Lower lobe of right lung (tissue), 2 donors: ENCODE results near the gene DYRK1A. TPM values are rescaled to one million over a fixed set of nuclear protein-coding genes. Genes with fewer than 3 reads are reported as not detected.

ENCODE experiments used
- ATAC-seq, 2 donors: fragments of 200-7000 bp; cut with Tn5 transposase; one replicate each; pipeline ENCODE4 v1.9.1; 2020 to 2022; ENCODE audit warnings: mild to moderate bottlenecking in 2 of 2, moderate library complexity in 2 of 2
- DNase-seq: peaks from one replicate; pipeline ENCODE4 v3.0.0-alpha.2; 2020
- H3K27ac ChIP-seq: fragments of 200-600 bp; one replicate; pipeline ENCODE4 v1.8.0; 2022
- H3K27me3 ChIP-seq: fragments of 200-600 bp; one replicate; pipeline ENCODE4 v1.8.0; 2022; ENCODE audit warnings: low read depth
- H3K36me3 ChIP-seq: fragments of 200-600 bp; one replicate; pipeline ENCODE4 v1.8.0; 2022; ENCODE audit warnings: mild to moderate bottlenecking
- H3K4me1 ChIP-seq: fragments of 200-600 bp; one replicate; pipeline ENCODE4 v1.8.0; 2022
- H3K4me3 ChIP-seq: fragments of 200-600 bp; one replicate; pipeline ENCODE4 v1.8.0; 2022; ENCODE audit warnings: mild to moderate bottlenecking
- H3K9me3 ChIP-seq: fragments of 200-600 bp; one replicate; pipeline ENCODE4 v1.8.0; 2022
- CTCF ChIP-seq: fragments of 200-600 bp; IDR thresholded peaks from one replicate; pipeline ENCODE4 v1.8.0; 2022; ENCODE audit warnings: antibody characterized with exemption, mild to moderate bottlenecking
- intact Hi-C: fragments of 100-400 bp; cut with DNase I; formaldehyde crosslinking; loops from one replicate; pipeline ENCODE4 v1.11.0; 2022
- total RNA-seq: library from RNA; stranded (reverse); fragmentation: NEBNext Ultra II Directional; extraction: Animal tissue kit (Norgen Biotek cat#: 25700); gene quantifications from one replicate; pipeline ENCODE4 v1.2.1, GENCODE V29; 2021
- donor health status: DM: no; HTN: yes; CAD: no; lungs with severe emphysema.

DYRK1A gene
- total RNA-seq, 1 donor from 2014 or later, result 67.7 TPM

DNA sequence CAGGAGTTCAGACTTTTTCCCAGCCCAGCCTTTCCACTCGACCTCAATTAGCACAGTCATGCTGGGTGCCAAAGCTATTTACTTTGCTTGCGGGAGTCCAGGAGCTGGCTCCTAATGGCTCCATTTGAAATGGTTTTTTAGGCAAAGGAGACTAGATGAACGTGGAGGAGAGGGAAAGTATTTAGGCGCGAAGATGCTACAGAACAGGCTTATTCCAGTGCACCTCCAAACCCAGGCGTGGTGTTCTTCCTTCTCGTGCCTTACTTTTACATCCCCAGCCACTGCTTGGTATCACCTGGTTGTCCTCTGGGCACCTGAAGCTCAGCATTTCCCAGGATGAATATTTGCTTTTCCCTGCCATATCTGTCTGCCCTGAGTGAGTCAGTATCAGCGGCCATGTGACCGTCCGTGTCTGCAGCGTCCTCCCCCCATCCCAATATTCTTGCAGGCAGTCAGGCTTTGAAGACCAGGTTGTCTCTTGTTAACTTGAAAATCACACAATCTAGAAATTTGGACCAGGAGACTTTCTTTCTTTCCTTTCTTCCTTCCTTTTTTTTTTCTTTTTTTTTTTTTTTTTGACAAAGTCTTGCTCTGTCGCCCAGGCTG is 198.5 kb downstream of the DYRK1A start:
- intact Hi-C loops, result no loop called here
- no peaks in the 10 kb centered on the region for H3K36me3 ChIP-seq
- no peak for TF ChIP-seq CTCF
- peak in 1 of 2 donors; percentile 3 for ATAC-seq
- H3K4me3 ChIP-seq, result peak overlapping the region; percentile 75
- no peaks in the 10 kb centered on the region for H3K9me3 ChIP-seq
- peaks cover 26% of the 10 kb centered on the region for H3K4me1 ChIP-seq
- H3K27me3 ChIP-seq, result no peaks in the 10 kb centered on the region
- DNase-seq, result no peak
- H3K27ac ChIP-seq, result peak overlapping the region; percentile 93

GRCh38 chr21:37565530-37566223 is 199.1 kb downstream of the DYRK1A start:
- no peak overlapping the region for H3K27ac ChIP-seq
- no peak overlapping the region for H3K4me3 ChIP-seq
- no peaks in the 10 kb centered on the region for H3K9me3 ChIP-seq
- DNase-seq (no peak), ATAC-seq (no peak)
- intact Hi-C loops, result no loop called here
- TF ChIP-seq CTCF, result no peak
- H3K36me3 ChIP-seq, result no peaks in the 10 kb centered on the region
- peaks cover 26% of the 10 kb centered on the region for H3K4me1 ChIP-seq
- no peaks in the 10 kb centered on the region for H3K27me3 ChIP-seq

DNA sequence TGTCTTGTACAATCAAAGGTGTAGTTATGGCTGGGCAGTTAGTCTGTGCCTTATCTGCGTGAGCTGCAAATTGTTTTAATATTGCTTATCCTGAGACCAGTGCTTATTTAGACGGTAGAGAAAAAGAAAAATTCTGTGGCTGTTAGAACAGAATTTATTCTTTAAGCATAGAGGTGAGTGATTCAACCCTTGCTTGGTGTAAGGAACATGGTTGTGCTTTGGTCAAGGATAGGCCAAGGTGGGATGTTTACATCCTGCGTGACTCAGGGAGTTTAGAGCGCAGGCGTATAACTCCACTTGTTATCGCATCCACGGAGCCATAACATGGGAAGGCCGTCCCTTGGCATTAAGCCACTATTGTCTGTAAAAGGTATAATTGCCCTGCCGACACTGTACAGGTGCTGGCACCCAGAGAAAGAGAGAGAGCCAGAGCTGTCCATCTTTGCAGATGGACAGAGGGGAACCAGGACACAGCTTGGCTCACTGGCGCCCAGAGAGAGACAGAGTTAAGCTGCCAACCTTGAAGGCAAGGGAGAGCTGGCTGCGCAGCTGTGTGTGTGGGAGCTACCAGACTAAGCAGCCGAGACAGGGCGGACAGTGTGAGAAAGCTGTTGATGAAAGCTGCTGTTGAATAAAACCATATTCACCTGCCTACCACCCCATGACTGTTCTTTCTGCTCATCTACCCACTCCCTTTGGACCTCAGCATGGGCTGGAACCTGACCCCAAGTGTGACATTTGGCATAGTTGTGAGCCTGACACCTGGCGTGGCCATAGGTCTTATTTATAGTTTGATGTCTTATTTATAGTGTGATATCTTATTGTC is 200.4 kb downstream of the DYRK1A start:
- Histone ChIP-seq H3K4me3 (no peak overlapping the region), H3K36me3 (no peaks in the 10 kb centered on the region), H3K27ac (no peak overlapping the region), H3K9me3 (no peaks in the 10 kb centered on the region), H3K4me1 (peaks cover 26% of the 10 kb centered on the region), H3K27me3 (no peaks in the 10 kb centered on the region)
- no peak for TF ChIP-seq CTCF
- ATAC-seq (no peak), DNase-seq (no peak)
- intact Hi-C loops, result no loop called here

- no peak overlapping the region for H3K4me3 ChIP-seq
- TF ChIP-seq CTCF, result no peak
- no peaks in the 10 kb centered on the region for H3K36me3 ChIP-seq
- ATAC-seq (no peak), DNase-seq (no peak)
- H3K27ac ChIP-seq, result no peak overlapping the region
- H3K27me3 ChIP-seq, result no peaks in the 10 kb centered on the region
- H3K4me1 ChIP-seq, result peaks cover 18% of the 10 kb centered on the region
- H3K9me3 ChIP-seq, result no peaks in the 10 kb centered on the region
- intact Hi-C loops, result no loop called here
These were observed 201.8 kb downstream of the DYRK1A start for GRCh38 chr21:37568415-37568814.

- ATAC-seq (no peak), DNase-seq (no peak)
- intact Hi-C loops, result no loop called here
- Histone ChIP-seq H3K36me3 (no peaks in the 10 kb centered on the region), H3K27ac (no peak overlapping the region), H3K4me1 (peaks cover 17% of the 10 kb centered on the region), H3K4me3 (no peak overlapping the region), H3K9me3 (no peaks in the 10 kb centered on the region), H3K27me3 (no peaks in the 10 kb centered on the region)
- no peak for TF ChIP-seq CTCF
These were observed 202.3 kb downstream of the DYRK1A start for GRCh38 chr21:37568916-37569315.
